Neural cell (in vitro differentiated cells): Measurements from ENCODE around the gene MVB12A. TPM values are rescaled to one million over a fixed set of nuclear protein-coding genes. Genes with fewer than 3 reads are reported as not detected.

Experiments used
- H2AFZ ChIP-seq: fragments of 200-600, 300-800 bp; sonication (generic), shearing (Covaris generic); 2 replicates; pipeline ENCODE4 v1.6.0; 2014; ENCODE audit warnings: low read depth, mild to moderate bottlenecking, antibody characterized with exemption, low read length, moderate library complexity
- H3F3A ChIP-seq: fragments of 200-600 bp; shearing (Covaris generic); 2 replicates; pipeline ENCODE4 v1.6.1; 2016; ENCODE audit warnings: mild to moderate bottlenecking, moderate library complexity, mixed read lengths, antibody characterized with exemption, low read length; ENCODE audit not compliant: insufficient read depth, poor library complexity, severe bottlenecking
- H3K27ac ChIP-seq: fragments of 200-600, 300-800 bp; sonication (generic), shearing (Covaris generic); 2 replicates; pipeline ENCODE4 v1.5.1; 2014; ENCODE audit warnings: mild to moderate bottlenecking, low read length, moderate library complexity
- H3K27me3 ChIP-seq: fragments of 300-800, 200-600 bp; sonication (generic), shearing (Covaris generic); 2 replicates; pipeline ENCODE4 v1.6.0; 2014; ENCODE audit warnings: mild to moderate bottlenecking, low read depth, low read length, moderate library complexity; ENCODE audit not compliant: insufficient read depth
- H3K36me3 ChIP-seq: fragments of 300-800, 200-600 bp; sonication (generic), shearing (Covaris generic); 2 replicates; pipeline ENCODE4 v1.5.1; 2014; ENCODE audit warnings: mild to moderate bottlenecking, antibody characterized with exemption, low read length, moderate library complexity; ENCODE audit not compliant: insufficient read depth
- H3K4me2 ChIP-seq: fragments of 300-800, 200-600 bp; sonication (generic), shearing (Covaris generic); 2 replicates; pipeline ENCODE4 v1.6.0; 2014; ENCODE audit warnings: mild to moderate bottlenecking, low read length
- H3K4me3 ChIP-seq: fragments of 300-800, 200-600 bp; sonication (generic), shearing (Covaris generic); 2 replicates; pipeline ENCODE4 v1.5.1; 2014; ENCODE audit warnings: mild to moderate bottlenecking, low read length, moderate library complexity
- H3K79me2 ChIP-seq: fragments of 200-600 bp; shearing (Covaris generic); replicated peaks from 2 replicates; pipeline ENCODE4 v1.6.0; 2014; ENCODE audit warnings: mild to moderate bottlenecking, low read length, moderate library complexity; ENCODE audit not compliant: insufficient read depth
- H3K9ac ChIP-seq: fragments of 300-800, 200-600 bp; sonication (generic), shearing (Covaris generic); 2 replicates; pipeline ENCODE4 v1.6.1; 2016; ENCODE audit warnings: mild to moderate bottlenecking, low read length, mixed read lengths
- H3K9me2 ChIP-seq: fragments of 200-600 bp; shearing (Covaris generic); 2 replicates; pipeline ENCODE4 v1.6.1; 2016; ENCODE audit warnings: mild to moderate bottlenecking, low read length, mixed read lengths; ENCODE audit not compliant: insufficient read depth
- H3K9me3 ChIP-seq: fragments of 200-600, 300-800 bp; sonication (generic), shearing (Covaris generic); 2 replicates; pipeline ENCODE4 v1.6.1; 2016; ENCODE audit warnings: mild to moderate bottlenecking, mixed run types, low read length, moderate library complexity, mixed read lengths
- H4K20me1 ChIP-seq: fragments of 200-600 bp; shearing (Covaris generic); 2 replicates; pipeline ENCODE4 v1.6.1; 2016; ENCODE audit warnings: mild to moderate bottlenecking, mixed run types; ENCODE audit not compliant: insufficient read depth
- EP300 ChIP-seq: fragments of 450-650 bp; conservative IDR thresholded peaks from 2 replicates; pipeline ENCODE4 v1.6.1; 2014; ENCODE audit warnings: antibody characterized with exemption, mild to moderate bottlenecking, moderate library complexity; ENCODE audit not compliant: poor library complexity, severe bottlenecking
- MXI1 ChIP-seq: fragments of 450-650 bp; conservative IDR thresholded peaks from 2 replicates; pipeline ENCODE4 v1.6.1; 2014; ENCODE audit warnings: antibody characterized with exemption, mild to moderate bottlenecking; ENCODE audit not compliant: poor library complexity, severe bottlenecking
- RAD21 ChIP-seq: fragments of 450-650 bp; conservative IDR thresholded peaks from 2 replicates; pipeline ENCODE4 v1.6.1; 2014; ENCODE audit warnings: antibody characterized with exemption, mild to moderate bottlenecking, moderate library complexity
- SMC3 ChIP-seq: fragments of 450-650 bp; conservative IDR thresholded peaks from 2 replicates; pipeline ENCODE4 v1.6.1; 2014; ENCODE audit warnings: antibody characterized with exemption, mild to moderate bottlenecking, moderate library complexity; ENCODE audit not compliant: poor library complexity
- polyA plus RNA-seq: library from polyadenylated mRNA; depleted of rRNA; stranded (reverse); fragments of >200 nt; gene quantifications from 2 replicates; pipeline ENCODE4 v1.2.3, GENCODE V29; 2014
- TF ChIP-seq, protein P1 (sequence below): fragments of 450-650 bp; IDR thresholded peaks from 2 replicates; pipeline ENCODE4 v1.5.1; 2014; ENCODE audit warnings: antibody characterized with exemption, mild to moderate bottlenecking, moderate library complexity; ENCODE audit not compliant: poor library complexity, severe bottlenecking
- TF ChIP-seq, protein P2 (sequence below): IDR thresholded peaks from 2 replicates; pipeline ENCODE4 v1.6.1; 2012; ENCODE audit warnings: borderline replicate concordance

The MVB12A gene
- polyA plus RNA-seq, 1 donor from 2014 or later: 43.8 TPM

GRCh38 chr19:17473041-17473440 lies 53.2 kb downstream of the MVB12A start:
- no peaks in the 10 kb centered on the region for H3K27me3 ChIP-seq
- H3K9ac ChIP-seq: no peak overlapping the region
- H3K36me3 ChIP-seq: no peaks in the 10 kb centered on the region
- H2AFZ ChIP-seq: no peak overlapping the region
- no peak overlapping the region for H3K27ac ChIP-seq
- H3K79me2 ChIP-seq: peaks cover 5% of the 10 kb centered on the region
- TF ChIP-seq EP300: no peak
- TF ChIP-seq MXI1: no peak
- TF ChIP-seq, protein P1, sequence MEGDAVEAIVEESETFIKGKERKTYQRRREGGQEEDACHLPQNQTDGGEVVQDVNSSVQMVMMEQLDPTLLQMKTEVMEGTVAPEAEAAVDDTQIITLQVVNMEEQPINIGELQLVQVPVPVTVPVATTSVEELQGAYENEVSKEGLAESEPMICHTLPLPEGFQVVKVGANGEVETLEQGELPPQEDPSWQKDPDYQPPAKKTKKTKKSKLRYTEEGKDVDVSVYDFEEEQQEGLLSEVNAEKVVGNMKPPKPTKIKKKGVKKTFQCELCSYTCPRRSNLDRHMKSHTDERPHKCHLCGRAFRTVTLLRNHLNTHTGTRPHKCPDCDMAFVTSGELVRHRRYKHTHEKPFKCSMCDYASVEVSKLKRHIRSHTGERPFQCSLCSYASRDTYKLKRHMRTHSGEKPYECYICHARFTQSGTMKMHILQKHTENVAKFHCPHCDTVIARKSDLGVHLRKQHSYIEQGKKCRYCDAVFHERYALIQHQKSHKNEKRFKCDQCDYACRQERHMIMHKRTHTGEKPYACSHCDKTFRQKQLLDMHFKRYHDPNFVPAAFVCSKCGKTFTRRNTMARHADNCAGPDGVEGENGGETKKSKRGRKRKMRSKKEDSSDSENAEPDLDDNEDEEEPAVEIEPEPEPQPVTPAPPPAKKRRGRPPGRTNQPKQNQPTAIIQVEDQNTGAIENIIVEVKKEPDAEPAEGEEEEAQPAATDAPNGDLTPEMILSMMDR: no peak
- no peak for TF ChIP-seq RAD21
- TF ChIP-seq, protein P2, sequence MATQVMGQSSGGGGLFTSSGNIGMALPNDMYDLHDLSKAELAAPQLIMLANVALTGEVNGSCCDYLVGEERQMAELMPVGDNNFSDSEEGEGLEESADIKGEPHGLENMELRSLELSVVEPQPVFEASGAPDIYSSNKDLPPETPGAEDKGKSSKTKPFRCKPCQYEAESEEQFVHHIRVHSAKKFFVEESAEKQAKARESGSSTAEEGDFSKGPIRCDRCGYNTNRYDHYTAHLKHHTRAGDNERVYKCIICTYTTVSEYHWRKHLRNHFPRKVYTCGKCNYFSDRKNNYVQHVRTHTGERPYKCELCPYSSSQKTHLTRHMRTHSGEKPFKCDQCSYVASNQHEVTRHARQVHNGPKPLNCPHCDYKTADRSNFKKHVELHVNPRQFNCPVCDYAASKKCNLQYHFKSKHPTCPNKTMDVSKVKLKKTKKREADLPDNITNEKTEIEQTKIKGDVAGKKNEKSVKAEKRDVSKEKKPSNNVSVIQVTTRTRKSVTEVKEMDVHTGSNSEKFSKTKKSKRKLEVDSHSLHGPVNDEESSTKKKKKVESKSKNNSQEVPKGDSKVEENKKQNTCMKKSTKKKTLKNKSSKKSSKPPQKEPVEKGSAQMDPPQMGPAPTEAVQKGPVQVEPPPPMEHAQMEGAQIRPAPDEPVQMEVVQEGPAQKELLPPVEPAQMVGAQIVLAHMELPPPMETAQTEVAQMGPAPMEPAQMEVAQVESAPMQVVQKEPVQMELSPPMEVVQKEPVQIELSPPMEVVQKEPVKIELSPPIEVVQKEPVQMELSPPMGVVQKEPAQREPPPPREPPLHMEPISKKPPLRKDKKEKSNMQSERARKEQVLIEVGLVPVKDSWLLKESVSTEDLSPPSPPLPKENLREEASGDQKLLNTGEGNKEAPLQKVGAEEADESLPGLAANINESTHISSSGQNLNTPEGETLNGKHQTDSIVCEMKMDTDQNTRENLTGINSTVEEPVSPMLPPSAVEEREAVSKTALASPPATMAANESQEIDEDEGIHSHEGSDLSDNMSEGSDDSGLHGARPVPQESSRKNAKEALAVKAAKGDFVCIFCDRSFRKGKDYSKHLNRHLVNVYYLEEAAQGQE: no peak
- TF ChIP-seq SMC3: no peak
- no peaks in the 10 kb centered on the region for H3K9me2 ChIP-seq
- no peaks in the 10 kb centered on the region for H3F3A ChIP-seq
- no peaks in the 10 kb centered on the region for H4K20me1 ChIP-seq
- H3K9me3 ChIP-seq: no peaks in the 10 kb centered on the region
- H3K4me2 ChIP-seq: no peak overlapping the region
- no peak overlapping the region for H3K4me3 ChIP-seq

Other genes with a start within 250 kb of the MVB12A start
- gene USE1, start 204.7 kb upstream of the MVB12A start, polyA plus RNA-seq: 20.4 and 34.7 TPM in 2 replicates
- gene OCEL1, start 193.8 kb upstream of the MVB12A start, polyA plus RNA-seq: 1.9 and 6.5 TPM in 2 replicates
- gene NR2F6, start 174.1 kb upstream of the MVB12A start, polyA plus RNA-seq: 26.9 and 30.0 TPM in 2 replicates
- gene USHBP1, start 155.3 kb upstream of the MVB12A start, polyA plus RNA-seq: 0.59 TPM in 1 of 2 replicates, not detected in the other
- gene BABAM1, start 152.6 kb upstream of the MVB12A start, polyA plus RNA-seq: 123 and 132 TPM in 2 replicates
- 9.3 and 12.4 TPM in 2 replicates for gene ANKLE1, start 138.1 kb upstream of the MVB12A start, polyA plus RNA-seq
- gene ABHD8, start 116.6 kb upstream of the MVB12A start, polyA plus RNA-seq: 28.1 and 31.6 TPM in 2 replicates
- gene MRPL34, start 114.2 kb upstream of the MVB12A start, polyA plus RNA-seq: 61.7 and 85.1 TPM in 2 replicates
- 25.4 and 26.3 TPM in 2 replicates for gene DDA1, start 110.5 kb upstream of the MVB12A start, polyA plus RNA-seq
- gene ANO8, start 85.2 kb upstream of the MVB12A start, polyA plus RNA-seq: 51.3 and 68.6 TPM in 2 replicates
- 23.2 and 25.6 TPM in 2 replicates for gene GTPBP3, start 82.5 kb upstream of the MVB12A start, polyA plus RNA-seq
- not detected in 2 replicates for gene PLVAP, start 42.7 kb upstream of the MVB12A start, polyA plus RNA-seq
- not detected in 2 replicates for gene CCDC194, start 25.9 kb upstream of the MVB12A start, polyA plus RNA-seq
- not detected in 2 replicates for gene BST2, start 14.4 kb upstream of the MVB12A start, polyA plus RNA-seq
- not detected in 2 replicates for gene TMEM221, start 28.6 kb downstream of the MVB12A start, polyA plus RNA-seq
- not detected in 2 replicates for gene NXNL1, start 40.9 kb downstream of the MVB12A start, polyA plus RNA-seq
- 22.0 and 27.0 TPM in 2 replicates for gene SLC27A1, start 50.5 kb downstream of the MVB12A start, polyA plus RNA-seq
- gene PGLS, start 91.6 kb downstream of the MVB12A start, polyA plus RNA-seq: 78.2 and 92.7 TPM in 2 replicates
- gene COLGALT1, start 135.6 kb downstream of the MVB12A start, polyA plus RNA-seq: 18.8 and 26.4 TPM in 2 replicates